SK-N-SH (cell line): ENCODE results near the gene TRIM9. TPM values are rescaled to one million over a fixed set of nuclear protein-coding genes. Genes with fewer than 3 reads are reported as not detected.
A peak's percentile ranks its signal among the peaks of the same experiment; 100 is the strongest.

Experiments used
- CTCF ChIA-PET: fragments of 300-600, 350-600 bp; formaldehyde crosslinking; extraction: SDS; loops from one replicate; lab custom pipeline; 2021; lab: Yijun Ruan, JAX
- POLR2A ChIA-PET: fragments of 350-600 bp; sonication (Branson Sonifier 250); formaldehyde crosslinking; extraction: SDS; loops from one replicate; lab custom pipeline; 2020; ENCODE audit warnings: antibody characterized with exemption, inconsistent platforms; lab: Yijun Ruan, JAX
- DNase-seq: peaks from one replicate; pipeline ENCODE4 v3.0.0; 2012
- H2AFZ ChIP-seq: fragments of 200-600 bp; sonication (generic); 2 replicates; pipeline ENCODE4 v1.8.1; 2016; ENCODE audit warnings: antibody characterized with exemption, mild to moderate bottlenecking, low read depth
- H3F3A ChIP-seq: fragments of 200-600 bp; sonication (generic); replicated peaks from 2 replicates; pipeline ENCODE3; 2016; ENCODE audit warnings: antibody characterized with exemption, mild to moderate bottlenecking; ENCODE audit not compliant: insufficient read depth
- H3K27ac ChIP-seq, 2 experiments: fragments of 200-500 bp in 1 of 2; fragments of 200-600 bp in 1 of 2; sonication (Bioruptor generic) in 1 of 2; sonication (generic), shearing (Covaris generic) in 1 of 2; 2 replicates each; pipeline versions ENCODE4 v1.5.1 to v1.6.1; 2014 to 2016; ENCODE audit warnings: low read depth in 2 of 2, inconsistent platforms in 1 of 2, low read length in 1 of 2, mild to moderate bottlenecking in 1 of 2, mixed read lengths in 1 of 2
- H3K27me3 ChIP-seq: fragments of 200-600 bp; sonication (generic), shearing (Covaris generic); 2 replicates; pipeline ENCODE4 v1.6.1; 2016; ENCODE audit warnings: mixed run types; ENCODE audit not compliant: insufficient read depth
- H3K36me3 ChIP-seq, 2 experiments: fragments of 200-500 bp in 1 of 2; fragments of 200-600 bp in 1 of 2; sonication (Bioruptor generic) in 1 of 2; sonication (generic) in 1 of 2; replicated peaks in 1 of 2; 2 replicates each; pipeline versions ENCODE3 to v1.5.1; 2014 to 2016; ENCODE audit warnings: low read length in 1 of 2, mild to moderate bottlenecking in 1 of 2; ENCODE audit not compliant: insufficient read depth in 2 of 2, control insufficient read depth in 1 of 2
- H3K4me1 ChIP-seq, 2 experiments: fragments of 200-500 bp in 1 of 2; fragments of 200-600 bp in 1 of 2; sonication (Bioruptor generic) in 1 of 2; sonication (generic), shearing (Covaris generic) in 1 of 2; 2 replicates each; pipeline versions ENCODE4 v1.5.1 to v1.6.1; 2014 to 2016; ENCODE audit warnings: low read depth in 1 of 2, low read length in 1 of 2, mixed run types in 1 of 2; ENCODE audit not compliant: insufficient read depth in 2 of 2, control insufficient read depth in 1 of 2
- H3K4me2 ChIP-seq: fragments of 200-600 bp; sonication (generic), shearing (Covaris generic); 2 replicates; pipeline ENCODE4 v1.6.1; 2017; ENCODE audit warnings: mixed run types
- H3K4me3 ChIP-seq, 2 experiments: fragments of 200-500 bp in 1 of 2; fragments of 200-600 bp in 1 of 2; sonication (Bioruptor generic) in 1 of 2; sonication (generic), shearing (Covaris generic) in 1 of 2; 2 replicates each; pipeline versions ENCODE4 v1.5.1 to v1.8.1; 2014 to 2016; ENCODE audit warnings: low read depth in 2 of 2, inconsistent platforms in 1 of 2, low read length in 1 of 2, mild to moderate bottlenecking in 1 of 2, mixed read lengths in 1 of 2, moderate library complexity in 1 of 2
- H3K79me2 ChIP-seq: fragments of 200-600 bp; sonication (generic); 2 replicates; pipeline ENCODE4 v1.8.1; 2017; ENCODE audit warnings: mild to moderate bottlenecking; ENCODE audit not compliant: insufficient read depth
- H3K9ac ChIP-seq: fragments of 200-600 bp; sonication (generic); 2 replicates; pipeline ENCODE4 v1.6.1; 2017; ENCODE audit warnings: mixed run types
- H3K9me2 ChIP-seq: fragments of 200-600 bp; sonication (generic); 2 replicates; pipeline ENCODE4 v1.6.1; 2017; ENCODE audit warnings: mixed run types
- H3K9me3 ChIP-seq: fragments of 200-600 bp; sonication (generic); 2 replicates; pipeline ENCODE4 v1.6.1; 2017; ENCODE audit warnings: mixed run types, mild to moderate bottlenecking, moderate library complexity
- H4K20me1 ChIP-seq: fragments of 200-600 bp; sonication (generic); 2 replicates; pipeline ENCODE4 v1.6.1; 2017; ENCODE audit warnings: mild to moderate bottlenecking, mixed run types; ENCODE audit not compliant: insufficient read depth
- CHD2 ChIP-seq: fragments of 150-350 bp; IDR thresholded peaks from 2 replicates; pipeline ENCODE4 v1.6.1; 2018; ENCODE audit warnings: low read length; ENCODE audit not compliant: partially characterized antibody
- ELF1 ChIP-seq: IDR thresholded peaks from 2 replicates; pipeline ENCODE4 v1.4.0; 2012
- EP300 ChIP-seq, 2 experiments: IDR thresholded peaks; 2 replicates each; pipeline versions ENCODE4 v1.4.0 to v1.6.1; 2012; ENCODE audit warnings: borderline replicate concordance in 1 of 2, low read depth in 1 of 2, low read length in 1 of 2
- FOSL2 ChIP-seq: IDR thresholded peaks from 2 replicates; pipeline ENCODE4 v1.4.0; 2012; ENCODE audit warnings: low read depth, mild to moderate bottlenecking, moderate library complexity, borderline replicate concordance
- FOXJ3 ChIP-seq: sonication (generic); formaldehyde crosslinking; IDR thresholded peaks from 2 replicates; pipeline ENCODE4 v1.5.1; 2020; ENCODE audit warnings: mild to moderate bottlenecking, missing genetic modification reagents
- GABPA ChIP-seq: IDR thresholded peaks from 2 replicates; pipeline ENCODE4 v1.4.0; 2012; ENCODE audit warnings: low read depth, mild to moderate bottlenecking
- GATA2 ChIP-seq: sonication (generic); formaldehyde crosslinking; IDR thresholded peaks from 2 replicates; pipeline ENCODE4 v1.5.0; 2020; ENCODE audit warnings: mild to moderate bottlenecking, missing genetic modification reagents
- JUND ChIP-seq: IDR thresholded peaks from 2 replicates; pipeline ENCODE4 v1.4.0; 2012
- MXI1 ChIP-seq: IDR thresholded peaks from 2 replicates; pipeline ENCODE4 v1.6.1; 2012; ENCODE audit warnings: mild to moderate bottlenecking, low read depth, low read length, improper control_type of control experiment
- NFIC ChIP-seq: IDR thresholded peaks from 2 replicates; pipeline ENCODE4 v1.4.0; 2012; ENCODE audit warnings: borderline replicate concordance
- NRF1 ChIP-seq: IDR thresholded peaks from 2 replicates; pipeline ENCODE4 v1.6.1; 2012; ENCODE audit warnings: low read depth, mild to moderate bottlenecking, low read length
- POLR2AphosphoS5 ChIP-seq: IDR thresholded peaks from 2 replicates; pipeline ENCODE4 v1.6.1; 2012; ENCODE audit warnings: low read depth, low read length
- RAD21 ChIP-seq: IDR thresholded peaks from 2 replicates; pipeline ENCODE4 v1.6.1; 2012; ENCODE audit warnings: mild to moderate bottlenecking, low read length
- RFX5 ChIP-seq: IDR thresholded peaks from 2 replicates; pipeline ENCODE4 v1.6.1; 2012; ENCODE audit warnings: mild to moderate bottlenecking, improper control_type of control experiment, low read length
- RXRA ChIP-seq: IDR thresholded peaks from 2 replicates; pipeline ENCODE4 v1.4.0; 2012; ENCODE audit warnings: low read depth, mild to moderate bottlenecking, borderline replicate concordance
- SIN3A ChIP-seq: IDR thresholded peaks from 2 replicates; pipeline ENCODE4 v1.6.1; 2012; ENCODE audit warnings: low read depth, mild to moderate bottlenecking, low read length, moderate library complexity, borderline replicate concordance
- SMC3 ChIP-seq: IDR thresholded peaks from 2 replicates; pipeline ENCODE4 v1.6.1; 2012; ENCODE audit warnings: low read depth, low read length, improper control_type of control experiment
- TAF1 ChIP-seq: IDR thresholded peaks from 2 replicates; pipeline ENCODE4 v1.6.1; 2012; ENCODE audit warnings: low read depth, mild to moderate bottlenecking, low read length, moderate library complexity, borderline replicate concordance
- TCF12 ChIP-seq: IDR thresholded peaks from 2 replicates; pipeline ENCODE4 v1.4.0; 2012
- YY1 ChIP-seq: IDR thresholded peaks from 2 replicates; pipeline ENCODE4 v1.4.0; 2012; ENCODE audit warnings: low read depth, mild to moderate bottlenecking
- WGBS: methylation state at CpG from one replicate; pipeline ENCODE4 v1.1.6; 2017; ENCODE audit warnings: low lambda C conversion rate; 5-methylcytosine and 5-hydroxymethylcytosine counted together
- polyA plus RNA-seq, 3 experiments: library from polyadenylated mRNA; depleted of rRNA; stranded (reverse); fragments of >200 nt; gene quantifications; 2 replicates each; pipeline ENCODE4 v1.2.3, GENCODE V29; 2012
- TF ChIP-seq, protein P1 (sequence below): fragments of 150-350 bp; IDR thresholded peaks from 2 replicates; pipeline ENCODE4 v1.6.1; 2017; ENCODE audit warnings: antibody characterized with exemption, low read length, low read depth, borderline replicate concordance
- TF ChIP-seq, protein P2 (sequence below): IDR thresholded peaks from 2 replicates; pipeline ENCODE4 v1.4.0; 2012; ENCODE audit warnings: low read depth, borderline replicate concordance
- TF ChIP-seq, protein P3 (sequence below): fragments of 200-600 bp; sonication (generic); IDR thresholded peaks from 2 replicates; pipeline ENCODE4 v1.6.1; 2017; ENCODE audit warnings: antibody characterized with exemption, mild to moderate bottlenecking, moderate library complexity
- TF ChIP-seq, protein P4 (sequence below): IDR thresholded peaks from 2 replicates; pipeline ENCODE4 v1.6.1; 2012; ENCODE audit warnings: mild to moderate bottlenecking, low read depth, low read length, moderate library complexity
- TF ChIP-seq, protein P5 (sequence below): IDR thresholded peaks from 2 replicates; pipeline ENCODE4; 2012
- TF ChIP-seq, protein P6 (sequence below): IDR thresholded peaks from 2 replicates; pipeline ENCODE4 v1.4.0; 2012; ENCODE audit warnings: low read depth

The TRIM9 gene
- polyA plus RNA-seq, 1 of the 3 experiments (the other 2 are of a cell fraction): 3.9 TPM

DNA sequence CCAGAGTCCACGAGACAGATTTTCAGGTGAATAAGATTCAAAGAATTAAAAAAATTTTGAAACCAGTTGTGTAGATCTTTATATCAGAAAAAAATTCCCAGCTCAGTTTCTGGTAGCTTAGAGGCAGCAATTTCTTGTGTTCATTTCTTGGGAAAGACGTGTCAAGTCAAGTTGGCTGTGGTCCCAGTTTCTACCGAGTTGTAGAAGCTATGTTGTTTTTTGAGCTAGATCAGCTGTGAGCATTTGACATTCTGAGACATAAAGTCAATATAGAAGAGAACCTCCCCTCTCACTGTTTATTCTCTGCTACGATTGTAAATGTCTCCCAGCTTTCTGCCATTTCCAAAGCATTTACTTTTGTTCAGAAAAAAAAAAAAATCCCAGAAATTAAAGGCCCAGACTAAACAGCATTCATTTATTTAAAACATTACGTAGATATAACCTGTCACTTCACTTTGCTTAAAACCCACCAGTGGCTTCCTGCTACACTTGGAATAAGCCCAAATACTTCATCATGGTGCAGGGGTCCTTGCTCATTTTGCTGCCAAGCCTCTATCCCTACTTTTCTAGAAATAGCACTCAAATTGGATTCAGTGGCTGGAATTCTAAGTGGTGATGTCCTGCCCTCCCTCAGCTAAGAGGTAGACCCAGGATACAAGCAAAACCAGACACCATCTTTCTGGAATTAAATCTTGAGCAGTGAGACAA lies 130.1 kb downstream of the TRIM9 start:
- H4K20me1 ChIP-seq: no peaks in the 10 kb centered on the region
- no peak overlapping the region; a peak in 1 of 4 replicates for H3K4me3 ChIP-seq
- ChIA-PET CTCF (interaction anchor here (1.2 to 1.8 kb wide), 4 partner anchors 10 to 191 kb away, joined by 3 to 7 read pairs (median 4); no protein-coding TSS in a partner anchor), POLR2A (no interaction called here)
- WGBS: 21% methylated on average over 5 of the region's 5 CpGs
- no peak for DNase-seq
- peak overlapping the region; percentile 33; the same call in 1 of the 2 replicates for H2AFZ ChIP-seq
- no peaks in the 10 kb centered on the region for H3K36me3 ChIP-seq
- no peaks in the 10 kb centered on the region for H3K9me2 ChIP-seq
- peaks cover 53% of the 10 kb centered on the region for H3F3A ChIP-seq
- H3K9me3 ChIP-seq: no peaks in the 10 kb centered on the region
- H3K4me2 ChIP-seq: peak overlapping the region; percentile 47
- H3K27ac ChIP-seq: peak overlapping the region; percentile 61 to 80; a peak in 3 of 4 replicates
- peak overlapping the region; percentile 4; the same call in 1 of the 2 replicates for H3K9ac ChIP-seq
- no peaks in the 10 kb centered on the region; the same call in 1 of the 2 replicates for H3K79me2 ChIP-seq
- peaks cover 12 to 44% of the 10 kb centered on the region in 2 experiments for H3K4me1 ChIP-seq
- H3K27me3 ChIP-seq: no peaks in the 10 kb centered on the region
- TF ChIP-seq GABPA (no peak), SMC3 (no peak), NFIC (peak; percentile 84), YY1 (no peak), RFX5 (no peak), TCF12 (peak; percentile 75), SIN3A (peak; percentile 28; the same call in 1 of the 2 replicates), TAF1 (no peak), FOXJ3 (CRISPR knock-in tag) (no peak), CHD2 (no peak), ELF1 (no peak), JUND (peak; percentile 47), POLR2AphosphoS5 (no peak), EP300 (IDR thresholded peaks at IDR 0.05; ENCODE audit: borderline replicate concordance in 1 of 2, low read depth in 1 of 2, low read length in 1 of 2) (no peak), NRF1 (no peak), MXI1 (no peak), RXRA (no peak), FOSL2 (peak; percentile 33; the same call in 1 of the 2 replicates), RAD21 (no peak), GATA2 (CRISPR knock-in tag) (no peak)
- TF ChIP-seq, protein P1, sequence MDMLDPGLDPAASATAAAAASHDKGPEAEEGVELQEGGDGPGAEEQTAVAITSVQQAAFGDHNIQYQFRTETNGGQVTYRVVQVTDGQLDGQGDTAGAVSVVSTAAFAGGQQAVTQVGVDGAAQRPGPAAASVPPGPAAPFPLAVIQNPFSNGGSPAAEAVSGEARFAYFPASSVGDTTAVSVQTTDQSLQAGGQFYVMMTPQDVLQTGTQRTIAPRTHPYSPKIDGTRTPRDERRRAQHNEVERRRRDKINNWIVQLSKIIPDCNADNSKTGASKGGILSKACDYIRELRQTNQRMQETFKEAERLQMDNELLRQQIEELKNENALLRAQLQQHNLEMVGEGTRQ: no peak
- TF ChIP-seq, protein P2, sequence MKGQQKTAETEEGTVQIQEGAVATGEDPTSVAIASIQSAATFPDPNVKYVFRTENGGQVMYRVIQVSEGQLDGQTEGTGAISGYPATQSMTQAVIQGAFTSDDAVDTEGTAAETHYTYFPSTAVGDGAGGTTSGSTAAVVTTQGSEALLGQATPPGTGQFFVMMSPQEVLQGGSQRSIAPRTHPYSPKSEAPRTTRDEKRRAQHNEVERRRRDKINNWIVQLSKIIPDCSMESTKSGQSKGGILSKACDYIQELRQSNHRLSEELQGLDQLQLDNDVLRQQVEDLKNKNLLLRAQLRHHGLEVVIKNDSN: no peak
- TF ChIP-seq, protein P3, sequence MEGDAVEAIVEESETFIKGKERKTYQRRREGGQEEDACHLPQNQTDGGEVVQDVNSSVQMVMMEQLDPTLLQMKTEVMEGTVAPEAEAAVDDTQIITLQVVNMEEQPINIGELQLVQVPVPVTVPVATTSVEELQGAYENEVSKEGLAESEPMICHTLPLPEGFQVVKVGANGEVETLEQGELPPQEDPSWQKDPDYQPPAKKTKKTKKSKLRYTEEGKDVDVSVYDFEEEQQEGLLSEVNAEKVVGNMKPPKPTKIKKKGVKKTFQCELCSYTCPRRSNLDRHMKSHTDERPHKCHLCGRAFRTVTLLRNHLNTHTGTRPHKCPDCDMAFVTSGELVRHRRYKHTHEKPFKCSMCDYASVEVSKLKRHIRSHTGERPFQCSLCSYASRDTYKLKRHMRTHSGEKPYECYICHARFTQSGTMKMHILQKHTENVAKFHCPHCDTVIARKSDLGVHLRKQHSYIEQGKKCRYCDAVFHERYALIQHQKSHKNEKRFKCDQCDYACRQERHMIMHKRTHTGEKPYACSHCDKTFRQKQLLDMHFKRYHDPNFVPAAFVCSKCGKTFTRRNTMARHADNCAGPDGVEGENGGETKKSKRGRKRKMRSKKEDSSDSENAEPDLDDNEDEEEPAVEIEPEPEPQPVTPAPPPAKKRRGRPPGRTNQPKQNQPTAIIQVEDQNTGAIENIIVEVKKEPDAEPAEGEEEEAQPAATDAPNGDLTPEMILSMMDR: no peak
- TF ChIP-seq, protein P4, sequence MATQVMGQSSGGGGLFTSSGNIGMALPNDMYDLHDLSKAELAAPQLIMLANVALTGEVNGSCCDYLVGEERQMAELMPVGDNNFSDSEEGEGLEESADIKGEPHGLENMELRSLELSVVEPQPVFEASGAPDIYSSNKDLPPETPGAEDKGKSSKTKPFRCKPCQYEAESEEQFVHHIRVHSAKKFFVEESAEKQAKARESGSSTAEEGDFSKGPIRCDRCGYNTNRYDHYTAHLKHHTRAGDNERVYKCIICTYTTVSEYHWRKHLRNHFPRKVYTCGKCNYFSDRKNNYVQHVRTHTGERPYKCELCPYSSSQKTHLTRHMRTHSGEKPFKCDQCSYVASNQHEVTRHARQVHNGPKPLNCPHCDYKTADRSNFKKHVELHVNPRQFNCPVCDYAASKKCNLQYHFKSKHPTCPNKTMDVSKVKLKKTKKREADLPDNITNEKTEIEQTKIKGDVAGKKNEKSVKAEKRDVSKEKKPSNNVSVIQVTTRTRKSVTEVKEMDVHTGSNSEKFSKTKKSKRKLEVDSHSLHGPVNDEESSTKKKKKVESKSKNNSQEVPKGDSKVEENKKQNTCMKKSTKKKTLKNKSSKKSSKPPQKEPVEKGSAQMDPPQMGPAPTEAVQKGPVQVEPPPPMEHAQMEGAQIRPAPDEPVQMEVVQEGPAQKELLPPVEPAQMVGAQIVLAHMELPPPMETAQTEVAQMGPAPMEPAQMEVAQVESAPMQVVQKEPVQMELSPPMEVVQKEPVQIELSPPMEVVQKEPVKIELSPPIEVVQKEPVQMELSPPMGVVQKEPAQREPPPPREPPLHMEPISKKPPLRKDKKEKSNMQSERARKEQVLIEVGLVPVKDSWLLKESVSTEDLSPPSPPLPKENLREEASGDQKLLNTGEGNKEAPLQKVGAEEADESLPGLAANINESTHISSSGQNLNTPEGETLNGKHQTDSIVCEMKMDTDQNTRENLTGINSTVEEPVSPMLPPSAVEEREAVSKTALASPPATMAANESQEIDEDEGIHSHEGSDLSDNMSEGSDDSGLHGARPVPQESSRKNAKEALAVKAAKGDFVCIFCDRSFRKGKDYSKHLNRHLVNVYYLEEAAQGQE: no peak
- TF ChIP-seq, protein P5, sequence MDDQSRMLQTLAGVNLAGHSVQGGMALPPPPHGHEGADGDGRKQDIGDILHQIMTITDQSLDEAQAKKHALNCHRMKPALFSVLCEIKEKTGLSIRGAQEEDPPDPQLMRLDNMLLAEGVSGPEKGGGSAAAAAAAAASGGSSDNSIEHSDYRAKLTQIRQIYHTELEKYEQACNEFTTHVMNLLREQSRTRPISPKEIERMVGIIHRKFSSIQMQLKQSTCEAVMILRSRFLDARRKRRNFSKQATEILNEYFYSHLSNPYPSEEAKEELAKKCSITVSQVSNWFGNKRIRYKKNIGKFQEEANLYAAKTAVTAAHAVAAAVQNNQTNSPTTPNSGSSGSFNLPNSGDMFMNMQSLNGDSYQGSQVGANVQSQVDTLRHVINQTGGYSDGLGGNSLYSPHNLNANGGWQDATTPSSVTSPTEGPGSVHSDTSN: peak; percentile 78
- TF ChIP-seq, protein P6, sequence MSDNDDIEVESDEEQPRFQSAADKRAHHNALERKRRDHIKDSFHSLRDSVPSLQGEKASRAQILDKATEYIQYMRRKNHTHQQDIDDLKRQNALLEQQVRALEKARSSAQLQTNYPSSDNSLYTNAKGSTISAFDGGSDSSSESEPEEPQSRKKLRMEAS: 0 out of 2 replicates have a peak, but pooled peaks have one; percentile 19
